Ovary (tissue), 10 donors: ENCODE results near the gene MAP1LC3A. TPM values are rescaled to one million over a fixed set of nuclear protein-coding genes. Genes with fewer than 3 reads are reported as not detected.

Source experiments
- DNase-seq, 5 donors: peaks; one replicate each; pipeline ENCODE4 v3.0.0-alpha.2; 2019 to 2020
- H3K27ac ChIP-seq, 2 donors: fragments of 200-600 bp; one replicate each; pipeline versions ENCODE4 v1.5.1 to v1.8.0; 2019 to 2022
- H3K27me3 ChIP-seq: fragments of 200-600 bp; one replicate; pipeline ENCODE4 v1.8.0; 2022
- H3K36me3 ChIP-seq: fragments of 200-600 bp; sonication (generic); one replicate; pipeline ENCODE4 v1.5.1; 2019
- H3K4me1 ChIP-seq: one replicate; pipeline ENCODE4 v1.8.1; 2013; ENCODE audit warnings: mild to moderate bottlenecking, moderate library complexity; ENCODE audit not compliant: insufficient read depth
- H3K4me3 ChIP-seq: fragments of 200-600 bp; sonication (generic); one replicate; pipeline ENCODE4 v1.5.1; 2017
- H3K9me3 ChIP-seq, 2 donors: fragments of 200-600 bp in 1 of 2; sonication (generic) in 1 of 2; one replicate each; pipeline versions ENCODE4 v1.5.1 to v1.8.1; 2013 to 2019; ENCODE audit warnings: mild to moderate bottlenecking in 1 of 2, moderate library complexity in 1 of 2
- EP300 ChIP-seq: sonication (generic); formaldehyde crosslinking; IDR thresholded peaks from one replicate; pipeline ENCODE4 v1.6.1; 2017; ENCODE audit warnings: antibody characterized with exemption
- POLR2A ChIP-seq: fragments of 450-650 bp; IDR thresholded peaks from one replicate; pipeline ENCODE4 v1.6.1; 2017; ENCODE audit warnings: antibody characterized with exemption, mild to moderate bottlenecking, moderate library complexity
- WGBS, 3 donors: extraction: QIAGEN DNeasy Blood & Tissue Kit in 1 of 3; methylation state at CpG; one replicate each; pipeline versions ENCODE4 v1.1.5 to v1.1.7; 2013 to 2017; 5-methylcytosine and 5-hydroxymethylcytosine counted together
- intact Hi-C, 4 donors: fragments of 100-400 bp; cut with DNase I; formaldehyde crosslinking; loops; one replicate each; pipeline versions ENCODE4 v1.11.0 to v1.15.1; 2022 to 2023
- long read RNA-seq, 3 donors: library from polyadenylated mRNA in 2 of 3; unstranded in 2 of 3; transcript quantifications; one replicate each; pipeline ENCODE4 v2.0.0 and lab custom pipeline, GENCODE V29; 2021 to 2026
- polyA plus RNA-seq, 2 donors: library from polyadenylated mRNA; stranded (reverse); fragments of 200-250 nt in 1 of 2; fragments of 350-450 nt in 1 of 2; fragmentation: Illumina TruSeq in 1 of 2; extraction: RNeasy Lipid Tissue Mini Kit (QIAGEN cat#74804) in 1 of 2; gene quantifications; one replicate each; pipeline ENCODE4 v1.2.3, GENCODE V29; 2013 to 2014
- total RNA-seq, 7 donors: library from RNA; depleted of rRNA in 2 of 7; stranded (reverse); fragments of >200 nt in 2 of 7; fragmentation: NEBNext Ultra II Directional in 3 of 7; extraction: Animal tissue kit (Norgen Biotek cat#: 25700) in 3 of 7; gene quantifications; one replicate each; pipeline versions ENCODE4 v1.1.0 to v1.2.4, GENCODE V29; 2016 to 2023
- TF ChIP-seq, protein P1 (sequence below), 3 donors: fragments of 450-650 bp in 2 of 3; fragments of 200-600 bp in 1 of 3; IDR thresholded peaks; one replicate each; pipeline versions ENCODE4 v1.5.1 to v1.8.0; 2016 to 2022; ENCODE audit warnings: antibody characterized with exemption in 3 of 3, mild to moderate bottlenecking in 1 of 3
- donor health status: DM: no; HTN: no; CAD: no; lungs with moderate emphysema.
- donor health status: DM: no; HTN: no; CAD: no.
- donor health status: Bipolar disorder and iron deficiency.
- donor health status: DM: yes; HTN: yes; CAD: no.
- donor health status: DM: no; HTN: no; CAD: no.
- donor health status: DM: yes; HTN: yes; CAD: no.

The MAP1LC3A gene
- total RNA-seq (10 to 100 TPM; 27.2 to 66.1 (median 36.0) TPM), polyA plus RNA-seq (10 to 100 TPM in 1 of 2 donors, 1 to 10 TPM in 1; 3.4 to 57.2 TPM)
- long read RNA-seq, donor 1, transcript MAP1LC3A-201 (4 exons, 1,574 nt): major isoform, 38 of 41 reads
- long read RNA-seq, donor 1, partial matches to known transcripts: 2 of 41 reads
- long read RNA-seq, donor 1, other reads (novel, unspliced or antisense): 1 of 41 reads
- long read RNA-seq, donor 2, transcript MAP1LC3A-201 (4 exons, 1,574 nt): major isoform, 39 of 41 reads
- long read RNA-seq, donor 2, partial matches to known transcripts: 0 of 41 reads
- long read RNA-seq, donor 2, other reads (novel, unspliced or antisense): 0 of 41 reads
- long read RNA-seq, donor 3, transcript MAP1LC3A-201 (4 exons, 1,574 nt): major isoform, 39 of 42 reads
- long read RNA-seq, donor 3, partial matches to known transcripts: 1 of 42 reads
- long read RNA-seq, donor 3, other reads (novel, unspliced or antisense): 1 of 42 reads

DNA sequence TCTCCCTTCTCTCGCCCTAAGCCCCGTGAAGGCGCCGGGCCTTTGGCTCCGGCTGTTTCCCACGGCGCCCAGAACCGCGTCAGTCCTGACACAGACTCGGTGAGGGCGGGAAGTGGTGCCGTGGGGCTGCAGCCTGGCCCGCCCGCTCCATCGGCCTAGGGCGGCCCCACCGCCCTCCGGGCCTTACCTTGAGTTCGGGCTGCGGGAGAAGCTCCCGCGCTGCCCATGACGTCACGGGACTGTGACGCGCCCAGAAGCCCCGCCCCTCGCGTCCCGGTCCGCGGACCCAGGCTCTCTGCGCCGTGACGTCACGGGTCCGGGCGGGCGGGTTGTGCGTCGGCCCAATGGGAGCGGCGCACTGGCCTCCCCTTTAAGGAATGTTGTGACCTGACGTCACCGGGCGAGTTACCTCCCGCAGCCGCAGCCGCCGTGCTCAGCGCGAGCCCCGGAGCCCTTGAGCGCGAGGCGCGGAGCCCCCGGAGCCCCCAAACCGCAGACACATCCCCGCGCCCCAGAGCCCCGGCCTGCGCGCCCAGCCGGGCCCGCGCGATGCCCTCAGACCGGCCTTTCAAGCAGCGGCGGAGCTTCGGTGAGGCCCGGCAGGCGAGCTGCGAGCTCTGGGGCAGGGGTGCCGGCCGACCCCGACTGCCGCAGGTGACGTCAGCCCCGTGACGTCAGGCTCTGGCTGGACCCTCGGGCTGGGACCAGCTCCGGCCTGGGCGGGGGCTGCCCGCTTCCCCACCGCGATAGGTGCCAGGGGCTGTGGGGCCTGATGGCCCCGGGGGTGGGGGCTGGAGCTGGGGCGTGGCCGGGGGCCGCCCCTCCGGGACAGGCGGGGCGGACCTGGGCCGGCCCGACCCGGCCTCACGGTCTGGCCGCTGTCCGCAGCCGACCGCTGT is at the start of gene MAP1LC3A:
TSS of gene MAP1LC3A (plus strand) at position 399 of the 899 bp plus-strand sequence. CDS start at position 550, 151 bp downstream.
- H3K27ac ChIP-seq: peak within 1 kb of the TSS; percentile 91 to 98
- H3K4me1 ChIP-seq: no peaks in the 10 kb centered on the region
- no peaks in the 10 kb centered on the region for H3K9me3 ChIP-seq
- WGBS, 3 donors: 0 to 1% (median 1%) methylated on average over 69 to 102 of the region's 103 CpGs
- intact Hi-C loops: loop anchor here in 1 of 4 donors (2.0 kb wide), 1 partner anchor 146 kb away; the partner anchor contains the start of gene TP53INP2
- peak within 1 kb of the TSS; percentile 98 for H3K4me3 ChIP-seq
- TF ChIP-seq EP300: peak; percentile 56
- TF ChIP-seq, protein P1, sequence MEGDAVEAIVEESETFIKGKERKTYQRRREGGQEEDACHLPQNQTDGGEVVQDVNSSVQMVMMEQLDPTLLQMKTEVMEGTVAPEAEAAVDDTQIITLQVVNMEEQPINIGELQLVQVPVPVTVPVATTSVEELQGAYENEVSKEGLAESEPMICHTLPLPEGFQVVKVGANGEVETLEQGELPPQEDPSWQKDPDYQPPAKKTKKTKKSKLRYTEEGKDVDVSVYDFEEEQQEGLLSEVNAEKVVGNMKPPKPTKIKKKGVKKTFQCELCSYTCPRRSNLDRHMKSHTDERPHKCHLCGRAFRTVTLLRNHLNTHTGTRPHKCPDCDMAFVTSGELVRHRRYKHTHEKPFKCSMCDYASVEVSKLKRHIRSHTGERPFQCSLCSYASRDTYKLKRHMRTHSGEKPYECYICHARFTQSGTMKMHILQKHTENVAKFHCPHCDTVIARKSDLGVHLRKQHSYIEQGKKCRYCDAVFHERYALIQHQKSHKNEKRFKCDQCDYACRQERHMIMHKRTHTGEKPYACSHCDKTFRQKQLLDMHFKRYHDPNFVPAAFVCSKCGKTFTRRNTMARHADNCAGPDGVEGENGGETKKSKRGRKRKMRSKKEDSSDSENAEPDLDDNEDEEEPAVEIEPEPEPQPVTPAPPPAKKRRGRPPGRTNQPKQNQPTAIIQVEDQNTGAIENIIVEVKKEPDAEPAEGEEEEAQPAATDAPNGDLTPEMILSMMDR (IDR thresholded peaks at IDR 0.05): peak in 1 of 3 donors; percentile 50
- peak; percentile 78 for TF ChIP-seq POLR2A
- DNase-seq: peak; percentile 97 to 98 (median 98)
- H3K36me3 ChIP-seq: no peaks in the 10 kb centered on the region
- H3K27me3 ChIP-seq: no peaks in the 10 kb centered on the region

- Histone ChIP-seq H3K9me3 (no peaks in the 10 kb centered on the region), H3K36me3 (no peaks in the 10 kb centered on the region), H3K4me3 (no peak overlapping the region), H3K27ac (no peak overlapping the region), H3K27me3 (no peaks in the 10 kb centered on the region), H3K4me1 (peaks cover 3% of the 10 kb centered on the region)
- TF ChIP-seq EP300 (no peak), POLR2A (no peak)
- TF ChIP-seq, protein P1 (IDR thresholded peaks at IDR 0.05): no peak
- 88 to 90% (median 89%) methylated on average over 1 of the region's 1 CpG for WGBS, 3 donors
- no peak for DNase-seq
- intact Hi-C loops: no loop called here
Observed at GRCh38 chr20:34510575-34510974, 47.9 kb upstream of the MAP1LC3A start.

GRCh38 chr20:34511891-34512265 is 46.6 kb upstream of the MAP1LC3A start:
- no peaks in the 10 kb centered on the region for H3K36me3 ChIP-seq
- intact Hi-C loops: no loop called here
- DNase-seq: no peak
- WGBS, 3 donors: 96 to 97% (median 96%) methylated on average over 3 of the region's 3 CpGs
- H3K9me3 ChIP-seq: no peaks in the 10 kb centered on the region
- H3K4me3 ChIP-seq: no peak overlapping the region
- TF ChIP-seq EP300 (no peak), POLR2A (no peak)
- TF ChIP-seq, protein P1 (IDR thresholded peaks at IDR 0.05): no peak
- no peak overlapping the region for H3K27ac ChIP-seq
- peaks cover 3% of the 10 kb centered on the region for H3K4me1 ChIP-seq
- H3K27me3 ChIP-seq: no peaks in the 10 kb centered on the region

DNA sequence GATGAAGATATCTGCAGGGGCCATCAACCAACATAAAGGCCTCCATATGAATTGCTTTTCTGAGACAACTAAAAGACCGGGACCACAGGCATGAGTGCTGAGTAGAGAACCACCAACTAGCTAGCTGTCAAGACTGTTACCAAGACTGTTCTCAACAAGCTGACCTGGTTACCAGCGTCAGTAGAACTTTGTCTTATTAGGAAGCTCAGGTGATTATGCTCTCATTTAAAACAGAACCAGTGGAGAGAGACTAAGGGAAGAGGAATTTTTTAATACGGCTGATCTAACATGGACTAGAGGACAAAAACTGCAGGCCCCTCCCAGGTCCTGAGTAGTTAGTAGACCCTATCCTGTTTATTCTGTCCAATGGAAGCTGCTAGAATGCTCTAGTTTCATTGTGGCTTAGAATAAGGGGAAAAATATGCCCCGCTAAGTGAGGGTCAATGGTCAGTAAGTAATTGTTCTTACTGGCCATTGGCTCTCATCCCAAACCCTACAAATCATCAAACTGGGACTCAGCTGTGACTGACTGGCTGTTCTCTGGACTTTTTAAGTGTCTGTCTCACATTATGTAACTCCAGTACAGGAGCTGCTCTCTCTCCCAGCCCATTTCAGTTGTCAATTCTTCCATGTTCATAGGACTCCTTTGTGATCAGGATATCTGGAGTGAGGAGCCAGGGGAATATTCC is 46.1 kb upstream of the MAP1LC3A start:
- 86 to 92% (median 91%) methylated on average over 4 of the region's 4 CpGs for WGBS, 3 donors
- no peak for TF ChIP-seq POLR2A
- TF ChIP-seq, protein P1 (IDR thresholded peaks at IDR 0.05): no peak
- TF ChIP-seq EP300: no peak
- no peak overlapping the region for H3K27ac ChIP-seq
- H3K9me3 ChIP-seq: no peaks in the 10 kb centered on the region
- peaks cover 3% of the 10 kb centered on the region for H3K4me1 ChIP-seq
- no peaks in the 10 kb centered on the region for H3K27me3 ChIP-seq
- intact Hi-C loops: no loop called here
- no peak overlapping the region for H3K4me3 ChIP-seq
- H3K36me3 ChIP-seq: no peaks in the 10 kb centered on the region
- no peak for DNase-seq
